ENCODE data around the gene NFE2. TPM values are rescaled to one million over a fixed set of nuclear protein-coding genes. Genes with fewer than 3 reads are reported as not detected.

Gene NFE2
- total RNA-seq (2022; extraction: Qiagen RNA extraction): 0.11 to 0.14 TPM (median 0.12 TPM) in 3 of 5 replicates, not detected in the others

DNA sequence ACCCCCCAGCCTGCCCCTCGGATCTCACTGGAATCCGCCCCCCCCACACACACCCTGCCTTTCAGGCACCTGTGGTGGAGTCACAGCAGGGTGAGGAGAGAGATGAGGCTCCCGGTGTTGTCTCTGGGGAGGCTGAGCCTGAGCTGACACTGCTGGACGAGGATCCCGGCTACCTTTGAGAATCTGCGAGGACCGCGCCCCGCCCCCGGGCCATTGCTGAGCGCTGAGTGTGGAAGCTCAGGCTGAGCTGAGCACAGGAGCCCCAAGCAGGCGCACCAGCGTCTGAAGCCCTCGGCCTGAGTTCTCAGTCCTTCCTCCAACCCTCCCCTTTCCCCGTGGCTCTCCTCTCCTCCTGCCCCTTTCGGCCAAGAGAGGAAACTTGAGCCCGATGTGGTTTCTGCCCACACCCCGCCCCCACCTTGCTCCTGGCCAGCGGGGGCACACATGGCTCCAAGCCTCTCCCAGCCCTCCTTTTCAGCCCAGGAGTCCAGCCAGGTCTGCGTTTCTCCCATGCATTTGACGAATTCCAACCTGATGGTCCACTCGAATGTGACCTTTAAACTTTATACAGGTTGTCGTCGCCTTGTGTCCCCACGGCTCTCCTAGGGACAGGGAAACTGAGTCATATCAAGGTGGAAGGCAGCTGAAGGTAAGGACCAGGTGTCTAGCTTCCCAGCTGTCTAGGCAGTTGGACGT lies at the start of gene NFE2:
TSS of gene NFE2 (minus strand) at position 284 of the 696 bp plus-strand sequence. CDS start 5,767 bp downstream, outside the sequence.

GRCh38 chr12:54324617-54325441 lies 24.0 kb upstream of the NFE2 start, which contains the start of gene COPZ1:
COPZ1 (plus strand) TSS chr12:54325131; CDS start chr12:54325164, 33 bp downstream.

GRCh38 chr12:54280468-54281260 lies 20.2 kb downstream of the NFE2 start, which contains the start of gene HNRNPA1:
HNRNPA1 (plus strand) TSS chr12:54280726; CDS start chr12:54280808, 82 bp downstream.

GRCh38 chr12:54279632-54280467 lies 21.0 kb downstream of the NFE2 start, which contains the start of gene CBX5:
CBX5 (minus strand) TSS chr12:54280122; CDS start chr12:54257650, 22,472 bp downstream.

Other genes starting within 250 kb of the NFE2 start
- 2.2 to 4.3 TPM (median 3.6 TPM) in 5 replicates for gene HOXC4, start 247.2 kb downstream of the NFE2 start, total RNA-seq (2022; extraction: Qiagen RNA extraction)
- gene SMUG1, start 112.0 kb downstream of the NFE2 start, total RNA-seq (2022; extraction: Qiagen RNA extraction): 28.5 to 35.6 TPM (median 33.8 TPM) in 5 replicates
- gene CBX5, start 20.9 kb downstream of the NFE2 start, total RNA-seq (2022; extraction: Qiagen RNA extraction): 21.7 to 26.2 TPM (median 25.2 TPM) in 5 replicates
- 1,424 to 2,667 TPM (median 1,537 TPM) in 5 replicates for gene HNRNPA1, start 20.3 kb downstream of the NFE2 start, total RNA-seq (2022; extraction: Qiagen RNA extraction)
- gene COPZ1, start 24.1 kb upstream of the NFE2 start, total RNA-seq (2022; extraction: Qiagen RNA extraction): 209 to 318 TPM (median 228 TPM) in 5 replicates
- not detected in 5 replicates for gene GPR84, start 63.5 kb upstream of the NFE2 start, total RNA-seq (2022; extraction: Qiagen RNA extraction)
- 14.2 to 21.2 TPM (median 20.2 TPM) in 5 replicates for gene ZNF385A, start 83.7 kb upstream of the NFE2 start, total RNA-seq (2022; extraction: Qiagen RNA extraction)
- gene ITGA5, start 118.3 kb upstream of the NFE2 start, total RNA-seq (2022; extraction: Qiagen RNA extraction): 112 to 169 TPM (median 151 TPM) in 5 replicates
- not detected in 5 replicates for gene GTSF1, start 172.6 kb upstream of the NFE2 start, total RNA-seq (2022; extraction: Qiagen RNA extraction)
- gene NCKAP1L, start 196.7 kb upstream of the NFE2 start, total RNA-seq (2022; extraction: Qiagen RNA extraction): not detected in 5 replicates
- 0.05 TPM in 2 of 5 replicates, not detected in the others for gene PDE1B, start 248.6 kb upstream of the NFE2 start, total RNA-seq (2022; extraction: Qiagen RNA extraction)

All from A549 treated with CORT108297 at 1 μM for 4 hours (cell line).